22Rv1 (cell line): ENCODE results near the gene CARD9.

ENCODE experiments used
- CTCF ChIP-seq: fragments of 450-650 bp; IDR thresholded peaks from 2 replicates; pipeline ENCODE4 v1.5.1; 2017; ENCODE audit warnings: mild to moderate bottlenecking
- ZFX ChIP-seq: fragments of 450-650 bp; IDR thresholded peaks from 2 replicates; pipeline ENCODE4 v1.6.1; 2017; ENCODE audit warnings: antibody characterized with exemption, borderline replicate concordance

GRCh38 chr9:136321561-136321960 lies 51.9 kb downstream of the CARD9 start:
- TF ChIP-seq CTCF (no peak), ZFX (no peak)
